AG09319 (cell line): ENCODE measurements around the gene TMEM88.
A peak's percentile ranks its signal among the peaks of the same experiment; 100 is the strongest.
"Not testable (repeated sequence)": the region's sequence is repeated elsewhere in the genome, so short reads cannot be mapped to it uniquely, and the experiment has no call there.

Experiments used
- DNase-seq: peaks from one replicate; pipeline ENCODE4 v3.0.0-alpha.2; 2010; ENCODE audit warnings: low read depth; ENCODE audit errors: extremely low read depth
- CTCF ChIP-seq: IDR thresholded peaks from 2 replicates; pipeline ENCODE4 v1.5.1; 2011; ENCODE audit warnings: low read depth, mild to moderate bottlenecking, inconsistent platforms, low read length, moderate library complexity

Gene TMEM88

DNA sequence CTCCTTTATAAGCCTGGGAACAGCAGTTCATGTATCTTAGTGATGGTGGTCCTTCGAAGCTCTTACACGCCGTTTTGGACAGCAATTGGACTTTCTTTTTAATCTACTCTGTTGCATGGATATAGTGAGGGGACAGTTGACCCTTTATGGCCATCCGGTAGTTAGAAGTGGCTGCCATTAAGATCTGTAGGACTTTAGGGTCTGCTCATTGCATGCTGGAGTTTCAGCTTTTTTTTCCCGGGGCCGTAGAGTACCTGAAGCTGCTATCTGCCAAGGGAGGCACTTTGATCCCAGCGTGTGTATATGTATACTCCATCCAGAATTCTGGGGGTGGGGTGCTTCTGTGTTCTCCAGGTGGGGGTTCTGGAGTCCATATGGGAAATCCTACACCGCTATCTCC is 4.2 kb downstream of the TMEM88 start:
- no peak for DNase-seq

DNA sequence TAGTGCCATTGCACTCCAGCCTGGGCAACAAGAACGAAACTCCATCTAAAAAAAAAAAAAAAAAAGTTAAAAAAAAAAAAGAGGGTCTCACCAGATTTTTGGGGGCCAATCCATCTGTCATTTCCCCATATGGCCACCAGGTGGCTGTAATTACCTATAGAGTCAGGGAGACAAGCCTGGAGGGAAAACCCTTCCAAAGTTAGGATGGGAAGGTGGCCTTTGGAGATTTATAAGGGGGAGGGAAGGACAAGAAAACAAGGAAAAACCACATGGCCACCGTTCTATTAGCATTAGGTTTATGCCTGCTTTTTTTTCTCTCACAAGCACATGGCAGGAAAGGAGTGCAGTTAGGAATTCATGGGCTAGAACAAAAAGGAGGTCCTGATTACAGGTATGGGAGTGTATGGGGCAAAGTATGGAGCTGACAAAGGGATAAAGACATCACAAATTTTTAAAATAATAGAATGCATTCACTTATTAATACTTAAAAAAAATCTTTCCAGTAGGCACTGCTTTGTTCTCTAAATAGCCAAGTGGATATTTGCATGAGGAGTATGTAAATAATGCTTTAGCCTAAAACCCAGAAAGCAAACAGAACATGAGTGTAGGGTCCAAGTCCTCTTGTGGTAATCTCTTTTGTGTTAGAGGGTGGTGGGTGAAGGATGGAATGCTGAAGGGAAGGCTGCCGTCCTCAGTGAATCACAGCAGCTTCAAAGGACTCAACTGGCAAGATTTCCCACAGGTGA is 8.0 kb downstream of the TMEM88 start:
- peak; percentile 61 for TF ChIP-seq CTCF
- no peak for DNase-seq

More for the DNA sequence above, 4.2 kb downstream of the TMEM88 start:
- no peak for TF ChIP-seq CTCF

DNA sequence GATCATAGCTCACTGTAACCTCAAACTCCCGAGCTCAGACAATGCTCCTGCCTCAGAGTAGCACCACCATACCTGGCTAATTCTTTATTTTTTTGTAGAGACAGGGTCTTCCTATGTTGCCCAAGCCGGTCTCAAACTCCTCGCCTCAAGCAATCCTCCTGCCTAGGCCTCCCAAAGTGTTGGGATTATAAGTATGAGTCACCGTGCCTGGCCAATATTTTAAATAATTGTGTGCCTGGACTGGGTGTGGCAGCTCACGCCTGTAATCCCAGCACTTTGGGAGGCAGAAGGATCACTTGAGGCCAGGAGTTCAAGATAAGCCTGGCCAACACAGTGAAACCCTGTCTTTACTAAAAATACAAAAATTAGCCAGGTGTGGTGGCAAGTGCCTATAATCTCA is 9.5 kb downstream of the TMEM88 start:
- not testable (repeated sequence) for DNase-seq

DNA sequence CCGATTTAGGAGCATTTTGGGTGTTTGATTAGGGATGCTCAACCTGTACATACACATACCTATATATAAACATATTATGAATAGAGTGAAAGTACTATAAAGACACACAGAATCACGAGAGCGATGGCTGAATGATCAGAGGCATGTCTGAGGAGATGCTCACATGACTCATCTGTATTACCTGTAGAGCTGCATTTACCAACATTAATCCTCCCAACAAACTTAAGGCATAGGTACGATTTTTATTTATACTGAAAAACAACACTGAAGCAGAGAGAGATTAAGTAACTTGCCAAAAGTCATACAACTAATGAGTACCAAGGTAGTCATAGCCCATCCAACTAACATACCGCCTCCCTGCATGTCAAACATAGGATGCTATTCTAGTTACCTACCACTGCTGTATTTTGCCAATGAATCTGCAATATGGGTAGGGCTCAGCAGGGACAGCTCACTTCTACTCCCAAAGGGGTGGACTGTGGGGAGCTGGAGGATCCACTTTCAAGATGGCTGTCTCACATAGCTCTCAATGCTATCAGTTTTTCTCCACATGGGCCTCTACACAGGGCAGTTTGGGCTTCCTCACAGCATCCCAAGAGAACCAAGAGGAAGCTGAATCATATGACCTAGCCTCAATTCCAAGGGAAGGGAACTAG is 10.3 kb downstream of the TMEM88 start:
- no peak for TF ChIP-seq CTCF

GRCh38 chr17:7867881-7868329 is 13.0 kb downstream of the TMEM88 start:
- no peak for TF ChIP-seq CTCF
- DNase-seq = no peak

More for the DNA sequence above, 10.3 kb downstream of the TMEM88 start:
- no peak for DNase-seq

- no peak for DNase-seq
- TF ChIP-seq CTCF = no peak
Observed at GRCh38 chr17:7873051-7873450, 18.2 kb downstream of the TMEM88 start.

DNA sequence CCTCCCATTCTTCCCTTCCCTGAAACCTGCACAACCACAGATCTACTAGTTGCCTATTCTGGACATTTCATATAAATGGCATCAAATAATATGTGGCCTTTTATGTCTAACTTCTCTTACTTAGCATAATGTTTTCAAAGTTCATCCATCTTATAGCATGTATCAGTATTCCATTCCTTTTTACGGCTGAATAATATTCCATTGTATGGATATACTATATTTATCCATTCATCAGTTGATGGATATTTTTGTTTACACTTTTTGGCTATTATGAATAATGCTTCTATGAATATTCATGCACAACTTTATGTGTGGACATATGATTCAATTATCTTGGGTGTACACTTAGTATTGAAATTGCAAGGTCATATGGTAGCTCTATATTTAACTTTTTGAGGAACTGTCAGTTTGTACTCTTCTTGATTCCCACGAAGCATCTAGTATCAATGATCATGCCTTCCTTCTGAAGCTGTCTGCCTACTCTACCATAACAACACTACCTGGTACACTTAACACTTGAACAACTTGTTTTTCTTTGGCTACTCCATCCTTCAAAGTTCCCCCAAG is 21.0 kb downstream of the TMEM88 start:
- no peak for DNase-seq
- no peak for TF ChIP-seq CTCF
